ENCODE data around the gene HTR1D.
"Not testable (repeated sequence)": the region's sequence is repeated elsewhere in the genome, so short reads cannot be mapped to it uniquely, and the experiment has no call there.

HTR1D gene

GRCh38 chr1:23193391-23194118, 23.7 kb downstream of the HTR1D start:
- Mint-ChIP-seq H3K4me1 (no peaks in the 10 kb centered on the region), H3K4me3 (no peak overlapping the region), H3K27me3 (peaks cover 25% of the 10 kb centered on the region), H3K27ac (ENCODE audit: low read depth) (no peak overlapping the region), H3K36me3 (ENCODE audit: insufficient read depth) (peaks cover 1% of the 10 kb centered on the region), H3K9me3 (no peaks in the 10 kb centered on the region)
- no peak for ATAC-seq (replicated peaks; ENCODE audit: extremely low read depth, poor library complexity, severe bottlenecking)
- DNase-seq (ENCODE audit: low spot score in 2 of 2), result no peak

GRCh38 chr1:23191199-23191598, 26.1 kb downstream of the HTR1D start:
- H3K27me3 Mint-ChIP-seq, result peaks cover 25% of the 10 kb centered on the region
- H3K9me3 Mint-ChIP-seq, result no peaks in the 10 kb centered on the region
- no peaks in the 10 kb centered on the region for H3K4me1 Mint-ChIP-seq
- peaks cover 1% of the 10 kb centered on the region for H3K36me3 Mint-ChIP-seq (ENCODE audit: insufficient read depth)
- H3K27ac Mint-ChIP-seq (ENCODE audit: low read depth), result no peak overlapping the region
- DNase-seq (ENCODE audit: low spot score in 2 of 2), result no peak
- ATAC-seq (replicated peaks; ENCODE audit: extremely low read depth, poor library complexity, severe bottlenecking), result no peak
- no peak overlapping the region for H3K4me3 Mint-ChIP-seq

- not testable (repeated sequence) for H3K27ac Mint-ChIP-seq (ENCODE audit: low read depth); DNase-seq (ENCODE audit: low spot score in 2 of 2); H3K4me1 Mint-ChIP-seq; ATAC-seq (replicated peaks; ENCODE audit: extremely low read depth, poor library complexity, severe bottlenecking); H3K36me3 Mint-ChIP-seq (ENCODE audit: insufficient read depth); H3K4me3 Mint-ChIP-seq; H3K9me3 Mint-ChIP-seq
- peaks cover 23% of the 10 kb centered on the region for H3K27me3 Mint-ChIP-seq
Observed at GRCh38 chr1:23188936-23189452, 28.3 kb downstream of the HTR1D start.

GRCh38 chr1:23188434-23188884, 28.8 kb downstream of the HTR1D start:
- DNase-seq (ENCODE audit: low spot score in 2 of 2), result no peak
- Mint-ChIP-seq H3K4me3 (no peak overlapping the region), H3K36me3 (ENCODE audit: insufficient read depth) (peaks cover 4% of the 10 kb centered on the region), H3K9me3 (no peaks in the 10 kb centered on the region), H3K27me3 (peaks cover 18% of the 10 kb centered on the region), H3K4me1 (peaks cover 7% of the 10 kb centered on the region), H3K27ac (ENCODE audit: low read depth) (no peak overlapping the region)
- no peak for ATAC-seq (replicated peaks; ENCODE audit: extremely low read depth, poor library complexity, severe bottlenecking)

GRCh38 chr1:23187637-23188036, 29.7 kb downstream of the HTR1D start:
- Mint-ChIP-seq H3K4me3 (no peak overlapping the region), H3K27me3 (peaks cover 10% of the 10 kb centered on the region), H3K27ac (ENCODE audit: low read depth) (no peak overlapping the region), H3K9me3 (no peaks in the 10 kb centered on the region), H3K36me3 (ENCODE audit: insufficient read depth) (peaks cover 4% of the 10 kb centered on the region), H3K4me1 (peaks cover 7% of the 10 kb centered on the region)
- no peak for DNase-seq (ENCODE audit: low spot score in 2 of 2)
- ATAC-seq (replicated peaks; ENCODE audit: extremely low read depth, poor library complexity, severe bottlenecking), result no peak

GRCh38 chr1:23185381-23185780, 31.9 kb downstream of the HTR1D start:
- H3K27ac Mint-ChIP-seq (ENCODE audit: low read depth), result no peak overlapping the region
- no peak for ATAC-seq (replicated peaks; ENCODE audit: extremely low read depth, poor library complexity, severe bottlenecking)

GRCh38 chr1:23184212-23184934, 32.9 kb downstream of the HTR1D start:
- H3K36me3 Mint-ChIP-seq (ENCODE audit: insufficient read depth), result peaks cover 4% of the 10 kb centered on the region
- peaks cover 7% of the 10 kb centered on the region for H3K4me1 Mint-ChIP-seq
- H3K4me3 Mint-ChIP-seq, result peak overlapping the region; percentile 62
- no peaks in the 10 kb centered on the region for H3K27me3 Mint-ChIP-seq
- ATAC-seq (replicated peaks; ENCODE audit: extremely low read depth, poor library complexity, severe bottlenecking) (peak; percentile 36), DNase-seq (ENCODE audit: low spot score in 2 of 2) (peak; percentile 17 to 19)
- H3K9me3 Mint-ChIP-seq, result no peaks in the 10 kb centered on the region
- no peak overlapping the region for H3K27ac Mint-ChIP-seq (ENCODE audit: low read depth)

More at GRCh38 chr1:23185381-23185780, 31.9 kb downstream of the HTR1D start:
- H3K36me3 Mint-ChIP-seq (ENCODE audit: insufficient read depth), result peaks cover 4% of the 10 kb centered on the region
- H3K9me3 Mint-ChIP-seq, result no peaks in the 10 kb centered on the region
- no peak for DNase-seq (ENCODE audit: low spot score in 2 of 2)
- H3K4me3 Mint-ChIP-seq, result no peak overlapping the region
- H3K4me1 Mint-ChIP-seq, result peaks cover 7% of the 10 kb centered on the region
- H3K27me3 Mint-ChIP-seq, result no peaks in the 10 kb centered on the region

GRCh38 chr1:23179862-23180261, 37.4 kb downstream of the HTR1D start:
- DNase-seq (ENCODE audit: low spot score in 2 of 2) (no peak), ATAC-seq (replicated peaks; ENCODE audit: extremely low read depth, poor library complexity, severe bottlenecking) (no peak)
- peaks cover 13% of the 10 kb centered on the region for H3K4me1 Mint-ChIP-seq
- no peaks in the 10 kb centered on the region for H3K9me3 Mint-ChIP-seq
- H3K36me3 Mint-ChIP-seq (ENCODE audit: insufficient read depth), result peaks cover 3% of the 10 kb centered on the region
- H3K27me3 Mint-ChIP-seq, result no peaks in the 10 kb centered on the region
- no peak overlapping the region for H3K27ac Mint-ChIP-seq (ENCODE audit: low read depth)
- no peak overlapping the region for H3K4me3 Mint-ChIP-seq

GRCh38 chr1:23178950-23179349, 38.4 kb downstream of the HTR1D start:
- DNase-seq (ENCODE audit: low spot score in 2 of 2) (no peak), ATAC-seq (replicated peaks; ENCODE audit: extremely low read depth, poor library complexity, severe bottlenecking) (no peak)
- H3K27ac Mint-ChIP-seq (ENCODE audit: low read depth), result no peak overlapping the region
- no peaks in the 10 kb centered on the region for H3K27me3 Mint-ChIP-seq
- no peaks in the 10 kb centered on the region for H3K9me3 Mint-ChIP-seq
- H3K36me3 Mint-ChIP-seq (ENCODE audit: insufficient read depth), result no peaks in the 10 kb centered on the region
- peaks cover 6% of the 10 kb centered on the region for H3K4me1 Mint-ChIP-seq
- H3K4me3 Mint-ChIP-seq, result no peak overlapping the region

GRCh38 chr1:23178414-23178813, 38.9 kb downstream of the HTR1D start:
- Mint-ChIP-seq H3K27me3 (no peaks in the 10 kb centered on the region), H3K9me3 (no peaks in the 10 kb centered on the region), H3K4me1 (peaks cover 6% of the 10 kb centered on the region), H3K4me3 (peak overlapping the region; percentile 73), H3K36me3 (ENCODE audit: insufficient read depth) (no peaks in the 10 kb centered on the region), H3K27ac (ENCODE audit: low read depth) (no peak overlapping the region)
- ATAC-seq (replicated peaks; ENCODE audit: extremely low read depth, poor library complexity, severe bottlenecking) (no peak), DNase-seq (ENCODE audit: low spot score in 2 of 2) (no peak)

- H3K36me3 Mint-ChIP-seq (ENCODE audit: insufficient read depth), result no peaks in the 10 kb centered on the region
- peaks cover 6% of the 10 kb centered on the region for H3K4me1 Mint-ChIP-seq
- peak overlapping the region; percentile 73 for H3K4me3 Mint-ChIP-seq
- H3K27ac Mint-ChIP-seq (ENCODE audit: low read depth), result no peak overlapping the region
- DNase-seq (ENCODE audit: low spot score in 2 of 2) (peak; percentile 16 to 19), ATAC-seq (replicated peaks; ENCODE audit: extremely low read depth, poor library complexity, severe bottlenecking) (peak; percentile 72)
- no peaks in the 10 kb centered on the region for H3K27me3 Mint-ChIP-seq
- H3K9me3 Mint-ChIP-seq, result no peaks in the 10 kb centered on the region
Observed at GRCh38 chr1:23177438-23178380, 39.6 kb downstream of the HTR1D start.

GRCh38 chr1:23177031-23177430, 40.3 kb downstream of the HTR1D start:
- no peak for ATAC-seq (replicated peaks; ENCODE audit: extremely low read depth, poor library complexity, severe bottlenecking)
- H3K4me3 Mint-ChIP-seq, result peak overlapping the region; percentile 73

More at GRCh38 chr1:23177031-23177430, 40.3 kb downstream of the HTR1D start:
- DNase-seq (ENCODE audit: low spot score in 2 of 2), result no peak
- H3K36me3 Mint-ChIP-seq (ENCODE audit: insufficient read depth), result no peaks in the 10 kb centered on the region
- no peaks in the 10 kb centered on the region for H3K9me3 Mint-ChIP-seq
- peaks cover 6% of the 10 kb centered on the region for H3K4me1 Mint-ChIP-seq
- H3K27ac Mint-ChIP-seq (ENCODE audit: low read depth), result no peak overlapping the region
- no peaks in the 10 kb centered on the region for H3K27me3 Mint-ChIP-seq
